GM12878 (cell line): ENCODE data around the gene RFLNA. TPM values are rescaled to one million over a fixed set of nuclear protein-coding genes. Genes with fewer than 3 reads are reported as not detected.

Experiments
- ATAC-seq: fragments of 200-7000 bp; cut with Tn5 transposase; 3 replicates; pipeline ENCODE4 v1.9.1; 2020; ENCODE audit warnings: mild to moderate bottlenecking, moderate library complexity
- BruUV-seq: library from RNA; stranded (reverse); fragments of 400-500 nt; replicated peaks from 2 replicates; lab custom pipeline; 2021; lab: Mats Ljungman, UMichigan
- CTCF ChIA-PET: fragments of 300-600 bp; sonication (Branson Sonifier 250); formaldehyde crosslinking; extraction: SDS; loops from one replicate; lab custom pipeline; 2021; ENCODE audit warnings: inconsistent platforms; lab: Yijun Ruan, JAX
- POLR2A ChIA-PET: fragments of 350-600 bp; formaldehyde crosslinking; extraction: SDS; loops from one replicate; lab custom pipeline; 2021; ENCODE audit warnings: inconsistent platforms; lab: Charles Lee
- RAD21 ChIA-PET: fragments of 300-600 bp; sonication (Branson Sonifier 250); formaldehyde crosslinking; loops from one replicate; lab custom pipeline; 2023; ENCODE audit warnings: antibody characterized with exemption; ENCODE audit not compliant: unreplicated experiment; lab: Charles Lee
- SMC1A ChIA-PET: fragments of 300-600 bp; sonication (Branson Sonifier 250); formaldehyde crosslinking; loops from one replicate; lab custom pipeline; 2023; ENCODE audit not compliant: unreplicated experiment, uncharacterized antibody; lab: Charles Lee
- DNase-seq: peaks from one replicate; pipeline ENCODE4 v3.0.0-alpha.2; 2011; ENCODE audit warnings: low read depth, low spot score
- FAIRE-seq: peaks from 3 replicates; lab custom pipeline; 2011; peaks lifted over from hg19 to GRCh38; lab: Jason Lieb, UNC
- H2AFZ ChIP-seq: 2 replicates; pipeline ENCODE4 v1.6.0; 2011; ENCODE audit warnings: low read depth, low read length, control low read depth; ENCODE audit not compliant: control insufficient read depth
- H3K27ac ChIP-seq: 2 replicates; pipeline ENCODE4 v1.5.1; 2011; ENCODE audit warnings: control low read depth; ENCODE audit not compliant: control insufficient read depth, insufficient read depth
- H3K27me3 ChIP-seq, 2 experiments: replicated peaks in 1 of 2; 2 replicates each; pipeline versions ENCODE4 v1.6.0 to v1.6.1; 2011; ENCODE audit warnings: low read length in 1 of 2; ENCODE audit not compliant: control insufficient read depth in 2 of 2, insufficient read depth in 2 of 2
- H3K36me3 ChIP-seq, 2 experiments: 2 replicates each; pipeline ENCODE4 v1.5.1; 2011; ENCODE audit warnings: low read length in 1 of 2; ENCODE audit not compliant: control insufficient read depth in 2 of 2, insufficient read depth in 2 of 2
- H3K4me1 ChIP-seq: 2 replicates; pipeline ENCODE4 v1.6.1; 2011; ENCODE audit warnings: mild to moderate bottlenecking, low read length, moderate library complexity, mixed read lengths; ENCODE audit not compliant: control insufficient read depth, insufficient read depth
- H3K4me2 ChIP-seq: 2 replicates; pipeline ENCODE4 v1.6.0; 2011; ENCODE audit warnings: control low read depth; ENCODE audit not compliant: control insufficient read depth, insufficient read depth
- H3K4me3 ChIP-seq: fragments of 200-600 bp; sonication (generic); 2 replicates; pipeline ENCODE4 v1.5.1; 2016
- H3K79me2 ChIP-seq: 2 replicates; pipeline ENCODE4 v1.6.0; 2011; ENCODE audit warnings: low read length; ENCODE audit not compliant: control insufficient read depth, insufficient read depth
- H3K9ac ChIP-seq: 2 replicates; pipeline ENCODE4 v1.8.0; 2011; ENCODE audit warnings: low read length, control low read depth, mixed read lengths; ENCODE audit not compliant: control insufficient read depth, insufficient read depth
- H3K9me3 ChIP-seq: replicated peaks from 3 replicates; pipeline ENCODE4 v1.5.1; 2011; ENCODE audit warnings: mild to moderate bottlenecking, low read length; ENCODE audit not compliant: control insufficient read depth, insufficient read depth
- H4K20me1 ChIP-seq: 2 replicates; pipeline ENCODE4 v1.6.0; 2011; ENCODE audit not compliant: control insufficient read depth, insufficient read depth
- ATF7 ChIP-seq: fragments of 450-650 bp; IDR thresholded peaks from 2 replicates; pipeline ENCODE4 v1.6.1; 2016; ENCODE audit warnings: low read depth, mild to moderate bottlenecking
- BCL11A ChIP-seq: IDR thresholded peaks from 2 replicates; pipeline ENCODE4 v1.6.1; 2011; ENCODE audit warnings: low read depth, low read length
- CBX5 ChIP-seq: sonication (generic); IDR thresholded peaks from 2 replicates; pipeline ENCODE4 v1.6.1; 2016; ENCODE audit warnings: low read depth, moderate library complexity, mild to moderate bottlenecking, inconsistent platforms
- CHD1 ChIP-seq: IDR thresholded peaks from 2 replicates; pipeline ENCODE4 v1.6.1; 2012; ENCODE audit warnings: low read depth, low read length, improper control_type of control experiment
- DPF2 ChIP-seq: fragments of 450-650 bp; IDR thresholded peaks from 2 replicates; pipeline ENCODE4 v1.6.1; 2017; ENCODE audit warnings: mild to moderate bottlenecking
- E2F8 ChIP-seq: fragments of 450-650 bp; IDR thresholded peaks from 2 replicates; pipeline ENCODE4 v1.6.1; 2018; ENCODE audit warnings: mild to moderate bottlenecking, low read depth, moderate library complexity; ENCODE audit not compliant: partially characterized antibody
- HCFC1 ChIP-seq: fragments of 150-350 bp; IDR thresholded peaks from 2 replicates; pipeline ENCODE4 v1.6.1; 2014; ENCODE audit warnings: low read length
- HDAC2 ChIP-seq: fragments of 200-600 bp; sonication (generic); IDR thresholded peaks from 2 replicates; pipeline ENCODE4 v1.6.1; 2017
- HDGF ChIP-seq: fragments of 450-650 bp; IDR thresholded peaks from 2 replicates; pipeline ENCODE4 v1.6.1; 2016; ENCODE audit warnings: antibody characterized with exemption
- KLF5 ChIP-seq: fragments of 450-650 bp; IDR thresholded peaks from 2 replicates; pipeline ENCODE4 v1.6.1; 2014; ENCODE audit warnings: mild to moderate bottlenecking; ENCODE audit not compliant: partially characterized antibody
- LARP7 ChIP-seq: fragments of 450-650 bp; IDR thresholded peaks from 2 replicates; pipeline ENCODE4 v1.6.1; 2017; ENCODE audit warnings: mild to moderate bottlenecking
- MAX ChIP-seq: IDR thresholded peaks from 2 replicates; pipeline ENCODE4 v1.6.1; 2012; ENCODE audit warnings: low read depth, low read length, improper control_type of control experiment
- NFIC ChIP-seq: IDR thresholded peaks from 2 replicates; pipeline ENCODE4 v1.6.1; 2012; ENCODE audit warnings: low read depth, mild to moderate bottlenecking, inconsistent platforms, low read length, moderate library complexity
- POLR2AphosphoS5 ChIP-seq: IDR thresholded peaks from 2 replicates; pipeline ENCODE4 v1.6.1; 2011; ENCODE audit warnings: mild to moderate bottlenecking, low read length, inconsistent platforms
- RCOR1 ChIP-seq: conservative IDR thresholded peaks from 2 replicates; pipeline ENCODE4 v1.6.1; 2012; ENCODE audit warnings: low read depth, low read length, improper control_type of control experiment
- REST ChIP-seq: IDR thresholded peaks from 2 replicates; pipeline ENCODE4 v1.6.1; 2012; ENCODE audit warnings: mild to moderate bottlenecking, low read depth, low read length
- TARDBP ChIP-seq: IDR thresholded peaks from 2 replicates; pipeline ENCODE4 v1.6.1; 2016; ENCODE audit warnings: borderline replicate concordance
- ZNF384 ChIP-seq: IDR thresholded peaks from 2 replicates; pipeline ENCODE4 v1.6.1; 2012; ENCODE audit warnings: low read depth, mild to moderate bottlenecking, low read length, improper control_type of control experiment, borderline replicate concordance
- WGBS: methylation state at CpG from one replicate; pipeline ENCODE4 v1.1.6; 2016; ENCODE audit warnings: low lambda C conversion rate; ENCODE audit not compliant: insufficient replicate concordance, insufficient coverage; ENCODE audit errors: missing lambda C conversion rate; 5-methylcytosine and 5-hydroxymethylcytosine counted together
- in situ Hi-C: fragments of 300-500 bp; cut with MboI; formaldehyde crosslinking; loops from 9 replicates; pipeline ENCODE4 v1.14.3; 2018; ENCODE audit warnings: mixed read lengths
- intact Hi-C: fragments of 100-400 bp; cut with micrococcal nuclease; formaldehyde crosslinking; loops from one replicate; pipeline ENCODE4 v1.14.2; 2022; ENCODE audit not compliant: unreplicated experiment
- polyA plus RNA-seq, 11 experiments: library from polyadenylated mRNA; depleted of rRNA in 4 of 11; unstranded in 6 of 11; stranded (reverse) in 5 of 11; fragments of >200 nt; fragmentation: Nextera tagmentation in 4 of 11; fragmentation: Illumina TruSeq in 1 of 11; extraction: Ambion mirVana in 4 of 11; extraction: Trizol in 1 of 11; gene quantifications; 1 replicate in 1 of 11; 2 replicates in 10 of 11; pipeline versions ENCODE4 v1.2.1 to v1.2.3, GENCODE V29; 2011 to 2016; ENCODE audit warnings: inconsistent platforms in 2 of 11, missing spikeins in 2 of 11, low read depth in 1 of 11
- total RNA-seq, 4 experiments: library from RNA; depleted of rRNA in 3 of 4; stranded (reverse); fragments of >200 nt in 3 of 4; fragmentation: Illumina TruSeq in 1 of 4; extraction: Trizol in 1 of 4; gene quantifications; 2 replicates each; pipeline versions ENCODE4 v1.2.1 to v1.2.3, GENCODE V29; 2013 to 2021

RFLNA gene
- total and polyA plus RNA-seq, 10 of the 15 experiments (the other 5 are each of a cell fraction or from before 2014, with no cell fraction given), result 0.08 TPM; not detected in 9

GRCh38 chr12:124310178-124310577 is 15.3 kb downstream of the RFLNA start:
- Histone ChIP-seq H3K4me3 (no peak overlapping the region), H3K36me3 (no peaks in the 10 kb centered on the region), H3K9ac (no peak overlapping the region), H3K27ac (no peak overlapping the region), H3K4me2 (no peak overlapping the region), H4K20me1 (no peaks in the 10 kb centered on the region), H3K4me1 (no peaks in the 10 kb centered on the region), H3K27me3 (no peaks in the 10 kb centered on the region), H3K79me2 (no peaks in the 10 kb centered on the region), H2AFZ (no peak overlapping the region), H3K9me3 (no peaks in the 10 kb centered on the region)
- TF ChIP-seq LARP7, result no peak
- no peak for TF ChIP-seq RCOR1
- no peak for TF ChIP-seq HDGF
- TF ChIP-seq HDAC2, result no peak
- no peak for TF ChIP-seq E2F8
- TF ChIP-seq BCL11A, result no peak
- TF ChIP-seq REST, result no peak
- TF ChIP-seq ZNF384, result no peak
- no peak for TF ChIP-seq CHD1
- TF ChIP-seq POLR2AphosphoS5, result no peak
- no peak for TF ChIP-seq HCFC1
- TF ChIP-seq TARDBP, result no peak
- no peak for TF ChIP-seq CBX5
- TF ChIP-seq ATF7, result no peak
- no peak for TF ChIP-seq NFIC
- no peak for TF ChIP-seq DPF2
- no peak for TF ChIP-seq KLF5
- TF ChIP-seq MAX, result no peak
- intact Hi-C loops, result no loop called here
- no peak for FAIRE-seq
- CTCF ChIA-PET, result no interaction called here
- ATAC-seq, result no peak
- WGBS, result 28% methylated on average over 4 of the region's 4 CpGs
- POLR2A ChIA-PET, result no interaction called here
- no TSS peak for BruUV-seq
- SMC1A ChIA-PET, result no interaction called here
- no peak for DNase-seq
- RAD21 ChIA-PET, result no interaction called here
- in situ Hi-C loops, result no loop called here
